Measurements from ENCODE around the gene HYAL2. TPM values are rescaled to one million over a fixed set of nuclear protein-coding genes. Genes with fewer than 3 reads are reported as not detected.

Gene HYAL2
- total RNA-seq, 1 donor from 2014 or later = 83.3 TPM

Other genes with a start within 250 kb of the HYAL2 start
- 61.3 and 61.4 TPM in 2 replicates for gene RBM5, start 233.8 kb downstream of the HYAL2 start, total RNA-seq
- 5.2 and 7.8 TPM in 2 replicates for gene SEMA3F, start 167.4 kb downstream of the HYAL2 start, total RNA-seq
- gene GNAT1, start 131.1 kb downstream of the HYAL2 start, total RNA-seq = not detected in 2 replicates
- gene SLC38A3, start 117.5 kb downstream of the HYAL2 start, total RNA-seq = not detected in 2 replicates
- gene GNAI2, start 86.5 kb downstream of the HYAL2 start, total RNA-seq = 356 and 418 TPM in 2 replicates
- gene SEMA3B, start 53.6 kb downstream of the HYAL2 start, total RNA-seq = 19.0 and 23.0 TPM in 2 replicates
- gene LSMEM2, start 43.7 kb downstream of the HYAL2 start, total RNA-seq = not detected in 2 replicates
- 80.1 and 95.3 TPM in 2 replicates for gene IFRD2, start 30.3 kb downstream of the HYAL2 start, total RNA-seq
- 3.7 and 10.7 TPM in 2 replicates for gene HYAL3, start 23.3 kb downstream of the HYAL2 start, total RNA-seq
- gene NAA80, start 23.3 kb downstream of the HYAL2 start, total RNA-seq = 16.8 and 18.2 TPM in 2 replicates
- gene HYAL1, start 19.2 kb downstream of the HYAL2 start, total RNA-seq = 1.7 and 2.8 TPM in 2 replicates
- 15.0 and 29.4 TPM in 2 replicates for gene TUSC2, start 5.5 kb upstream of the HYAL2 start, total RNA-seq
- gene RASSF1, start 18.1 kb upstream of the HYAL2 start, total RNA-seq = 37.2 and 39.0 TPM in 2 replicates
- gene ZMYND10, start 23.0 kb upstream of the HYAL2 start, total RNA-seq = 1.7 and 3.0 TPM in 2 replicates
- gene NPRL2, start 28.0 kb upstream of the HYAL2 start, total RNA-seq = 23.2 and 31.7 TPM in 2 replicates
- gene CYB561D2, start 28.1 kb upstream of the HYAL2 start, total RNA-seq = 29.6 and 41.5 TPM in 2 replicates
- gene TMEM115, start 36.8 kb upstream of the HYAL2 start, total RNA-seq = 61.1 and 71.2 TPM in 2 replicates
- gene CACNA2D2, start 180.9 kb upstream of the HYAL2 start, total RNA-seq = 0.18 TPM in 1 of 2 replicates, not detected in the other
- 10.7 and 17.2 TPM in 2 replicates for gene C3orf18, start 245.0 kb upstream of the HYAL2 start, total RNA-seq
- gene HEMK1, start 246.8 kb upstream of the HYAL2 start, total RNA-seq = 24.8 and 25.9 TPM in 2 replicates